IMR-90 (cell line): ENCODE data around the gene FRY. TPM values are rescaled to one million over a fixed set of nuclear protein-coding genes. Genes with fewer than 3 reads are reported as not detected.

Source experiments
- ATAC-seq: fragments of 200-7000 bp; cut with Tn5 transposase; 2 replicates; pipeline ENCODE4 v1.9.1; 2020; ENCODE audit warnings: low read depth, mild to moderate bottlenecking, moderate library complexity
- BruUV-seq: library from RNA; stranded (reverse); fragments of 400-500 nt; replicated peaks from 2 replicates; lab custom pipeline; 2021; lab: Mats Ljungman, UMichigan
- CTCF ChIA-PET: fragments of 300-600 bp; formaldehyde crosslinking; extraction: SDS; loops from one replicate; lab custom pipeline; 2021; ENCODE audit warnings: antibody characterized with exemption; lab: Yijun Ruan, JAX
- POLR2A ChIA-PET: fragments of 300-600 bp; sonication (Branson Sonifier 250); formaldehyde crosslinking; loops from one replicate; lab custom pipeline; 2022; ENCODE audit warnings: antibody characterized with exemption; ENCODE audit not compliant: unreplicated experiment; lab: Charles Lee
- DNase-seq: peaks from one replicate; pipeline ENCODE4 v3.0.0; 2013
- H2AFZ ChIP-seq: replicated peaks from 2 replicates; pipeline ENCODE3; 2013; ENCODE audit warnings: low read length, mild to moderate bottlenecking; ENCODE audit not compliant: poor library complexity
- H2AK5ac ChIP-seq: 2 replicates; pipeline ENCODE4 v1.6.1; 2013; ENCODE audit warnings: low read depth, low read length, inconsistent platforms
- H2AK9ac ChIP-seq: replicated peaks from 2 replicates; pipeline ENCODE3; 2013; ENCODE audit warnings: mild to moderate bottlenecking, low read depth, low read length, moderate library complexity; ENCODE audit not compliant: poor library complexity
- H2BK120ac ChIP-seq: 2 replicates; pipeline ENCODE4 v1.6.1; 2013; ENCODE audit warnings: low read depth, low read length, inconsistent platforms
- H2BK15ac ChIP-seq: 3 replicates; pipeline ENCODE4 v1.6.1; 2013; ENCODE audit warnings: low read depth, low read length, inconsistent platforms
- H2BK20ac ChIP-seq: 2 replicates; pipeline ENCODE4 v1.6.1; 2013; ENCODE audit warnings: low read depth, mild to moderate bottlenecking, inconsistent platforms, low read length, moderate library complexity
- H2BK5ac ChIP-seq: 2 replicates; pipeline ENCODE4 v1.6.1; 2013; ENCODE audit warnings: mild to moderate bottlenecking, low read depth, low read length, inconsistent platforms; ENCODE audit not compliant: poor library complexity, severe bottlenecking
- H3K14ac ChIP-seq: replicated peaks from 2 replicates; pipeline ENCODE4 v1.6.1; 2013; ENCODE audit warnings: low read depth, low read length, inconsistent platforms
- H3K18ac ChIP-seq: 2 replicates; pipeline ENCODE4 v1.6.1; 2013; ENCODE audit warnings: low read depth, low read length, control low read depth
- H3K23ac ChIP-seq: 2 replicates; pipeline ENCODE4 v1.6.1; 2013; ENCODE audit warnings: low read depth, low read length, inconsistent platforms
- H3K27ac ChIP-seq: 2 replicates; pipeline ENCODE4 v1.5.1; 2013; ENCODE audit warnings: mild to moderate bottlenecking, control low read depth, low read length; ENCODE audit not compliant: insufficient read depth
- H3K27me3 ChIP-seq: 2 replicates; pipeline ENCODE4 v1.6.1; 2013; ENCODE audit warnings: low read length; ENCODE audit not compliant: control insufficient read depth, insufficient read depth
- H3K36me3 ChIP-seq: 2 replicates; pipeline ENCODE4 v1.6.1; 2013; ENCODE audit warnings: low read length, mixed read lengths; ENCODE audit not compliant: control insufficient read depth, insufficient read depth
- H3K4ac ChIP-seq: 2 replicates; pipeline ENCODE4 v1.6.1; 2013; ENCODE audit warnings: low read depth, low read length, inconsistent platforms
- H3K4me1 ChIP-seq: 2 replicates; pipeline ENCODE4 v1.6.1; 2013; ENCODE audit warnings: low read length, mixed read lengths; ENCODE audit not compliant: control insufficient read depth, insufficient read depth
- H3K4me2 ChIP-seq: 2 replicates; pipeline ENCODE4 v1.6.1; 2013; ENCODE audit warnings: low read depth, mild to moderate bottlenecking, control low read depth, low read length, moderate library complexity
- H3K4me3 ChIP-seq: 2 replicates; pipeline ENCODE4 v1.5.1; 2013; ENCODE audit warnings: low read depth, mild to moderate bottlenecking, control low read depth, low read length, moderate library complexity; ENCODE audit not compliant: insufficient read depth
- H3K56ac ChIP-seq: 2 replicates; pipeline ENCODE4 v1.6.1; 2013; ENCODE audit warnings: low read length, inconsistent platforms; ENCODE audit not compliant: insufficient read depth; ENCODE audit errors: extremely low read depth
- H3K79me1 ChIP-seq, 2 experiments: 2 replicates each; pipeline ENCODE4 v1.6.1; 2013; ENCODE audit warnings: low read length in 2 of 2, inconsistent platforms in 1 of 2, low read depth in 1 of 2
- H3K9ac ChIP-seq: 2 replicates; pipeline ENCODE4 v1.6.1; 2013; ENCODE audit warnings: low read depth, low read length, control low read depth
- H3K9me1 ChIP-seq: 2 replicates; pipeline ENCODE4 v1.6.1; 2013; ENCODE audit warnings: low read length, inconsistent platforms; ENCODE audit not compliant: insufficient read depth
- H3K9me3 ChIP-seq: 2 replicates; pipeline ENCODE4 v1.6.1; 2013; ENCODE audit warnings: low read length; ENCODE audit not compliant: control insufficient read depth, insufficient read depth
- H4K20me1 ChIP-seq: 2 replicates; pipeline ENCODE4 v1.6.1; 2013; ENCODE audit warnings: low read length, inconsistent platforms; ENCODE audit not compliant: insufficient read depth
- H4K5ac ChIP-seq: 2 replicates; pipeline ENCODE4 v1.6.1; 2013; ENCODE audit warnings: mild to moderate bottlenecking, low read depth, low read length, control low read depth
- H4K8ac ChIP-seq, 2 experiments: 2 replicates each; pipeline ENCODE4 v1.6.1; 2013; ENCODE audit warnings: low read depth in 2 of 2, low read length in 2 of 2, control low read depth in 1 of 2, inconsistent platforms in 1 of 2
- H4K91ac ChIP-seq: 2 replicates; pipeline ENCODE4 v1.6.1; 2013; ENCODE audit warnings: low read depth, low read length, inconsistent platforms; ENCODE audit not compliant: insufficient read depth
- CEBPB ChIP-seq: IDR thresholded peaks from 2 replicates; pipeline ENCODE4 v1.6.1; 2012; ENCODE audit warnings: low read depth, low read length, improper control_type of control experiment
- WGBS, 2 experiments: methylation state at CpG; one replicate each; pipeline versions ENCODE4 v1.1.5 to v1.1.7; 2013; ENCODE audit warnings: missing lambda C conversion rate in 2 of 2; ENCODE audit not compliant: insufficient read length in 1 of 2; ENCODE audit errors: extremely low coverage in 2 of 2; 5-methylcytosine and 5-hydroxymethylcytosine counted together
- dilution Hi-C: fragments of 300-500 bp; cut with HindIII; formaldehyde crosslinking; loops from one replicate; pipeline ENCODE4 v1.14.3; 2018; ENCODE audit warnings: low sequenced_read_pairs; ENCODE audit not compliant: unreplicated experiment
- in situ Hi-C: fragments of 300-500 bp; cut with MboI; formaldehyde crosslinking; loops from 3 replicates; pipeline ENCODE4 v1.14.3; 2019; ENCODE audit warnings: low sequenced_read_pairs, inconsistent platforms, mixed read lengths
- intact Hi-C: fragments of 100-400 bp; cut with micrococcal nuclease; formaldehyde crosslinking; loops from 2 replicates; pipeline ENCODE4 v1.10.0; 2022
- polyA plus RNA-seq, 3 experiments: library from polyadenylated mRNA; depleted of rRNA; stranded (reverse); fragments of >200 nt; gene quantifications; 2 replicates each; pipeline ENCODE4 v1.2.3, GENCODE V29; 2012; ENCODE audit warnings: low replicate concordance in 1 of 3
- total RNA-seq: library from RNA; depleted of rRNA; stranded (reverse); fragments of >200 nt; gene quantifications from 2 replicates; pipeline ENCODE4 v1.2.3, GENCODE V29; 2012

FRY gene
- total and polyA plus RNA-seq, 2 of the 4 experiments (the other 2 are of a cell fraction) = 3.0 to 4.8 TPM

GRCh38 chr13:32214071-32214470 is 182.5 kb downstream of the FRY start:
- peak overlapping the region; percentile 53; the same call in 1 of the 2 replicates for H2AK5ac ChIP-seq
- H3K9ac ChIP-seq = no peak overlapping the region
- H4K8ac ChIP-seq = peak overlapping the region in 1 of 2 experiments; percentile 76; a peak in 2 of 4 replicates
- no peak for ATAC-seq
- H3K79me1 ChIP-seq = peaks cover 0 to 14% of the 10 kb centered on the region in 2 experiments; a peak in 1 of 4 replicates
- no peak for TF ChIP-seq CEBPB
- H3K27ac ChIP-seq = peak overlapping the region; percentile 55; the same call in 1 of the 2 replicates
- no peak overlapping the region for H3K23ac ChIP-seq
- peak overlapping the region; percentile 75; the same call in 2 of the 3 replicates for H2BK15ac ChIP-seq
- intact Hi-C loops = loop anchor here (5.0 kb wide), 1 partner anchor 182 kb away; the partner anchor contains the start of gene FRY
- POLR2A ChIA-PET = no interaction called here
- H2BK20ac ChIP-seq = peak overlapping the region; percentile 61; the same call in 1 of the 2 replicates
- no peaks in the 10 kb centered on the region for H3K27me3 ChIP-seq
- H2AFZ ChIP-seq = no peak overlapping the region
- no peak overlapping the region; the same call in 1 of the 2 replicates for H4K5ac ChIP-seq
- H2BK5ac ChIP-seq = peak overlapping the region; percentile 98
- peaks cover 14% of the 10 kb centered on the region for H3K9me1 ChIP-seq
- peak overlapping the region; percentile 66 for H4K91ac ChIP-seq
- dilution Hi-C loops = no loop called here
- H3K9me3 ChIP-seq = no peaks in the 10 kb centered on the region
- H3K4me1 ChIP-seq = peaks cover 24% of the 10 kb centered on the region
- peak overlapping the region; percentile 71 for H3K18ac ChIP-seq
- H2BK120ac ChIP-seq = peak overlapping the region; percentile 87
- no CpG with 5 or more reads among the region's 4 CpGs for WGBS, 2 experiments
- H2AK9ac ChIP-seq = no peak overlapping the region
- peak overlapping the region; percentile 77; the same call in 1 of the 2 replicates for H3K14ac ChIP-seq
- no peak for DNase-seq
- no peak overlapping the region for H3K4me3 ChIP-seq
- BruUV-seq = no TSS peak
- peak overlapping the region; percentile 99; the same call in 1 of the 2 replicates for H3K4ac ChIP-seq
- no peaks in the 10 kb centered on the region; the same call in 1 of the 2 replicates for H4K20me1 ChIP-seq
- H3K4me2 ChIP-seq = no peak overlapping the region
- in situ Hi-C loops = no loop called here
- CTCF ChIA-PET = interaction anchor here (0.7 kb wide), 1 partner anchor 140 kb away, joined by 3 read pairs; no protein-coding TSS in a partner anchor
- no peak overlapping the region for H3K56ac ChIP-seq
- peaks cover 8% of the 10 kb centered on the region; the same call in 1 of the 2 replicates for H3K36me3 ChIP-seq
